Testis (tissue), 2 donors: Measurements from ENCODE around the gene STX5.

ENCODE experiments used
- POLR2A ChIP-seq: fragments of 450-650 bp; IDR thresholded peaks from one replicate; pipeline ENCODE4 v1.6.1; 2017; ENCODE audit warnings: antibody characterized with exemption, mild to moderate bottlenecking, moderate library complexity
- TF ChIP-seq, protein P1 (sequence below), 3 experiments: fragments of 450-650 bp in 2 of 3; fragments of 200-600 bp in 1 of 3; sonication (generic) in 1 of 3; IDR thresholded peaks; one replicate each; pipeline ENCODE4 v1.5.1; 2016 to 2019; ENCODE audit warnings: antibody characterized with exemption in 3 of 3, mild to moderate bottlenecking in 2 of 3, moderate library complexity in 1 of 3

- TF ChIP-seq, protein P1, sequence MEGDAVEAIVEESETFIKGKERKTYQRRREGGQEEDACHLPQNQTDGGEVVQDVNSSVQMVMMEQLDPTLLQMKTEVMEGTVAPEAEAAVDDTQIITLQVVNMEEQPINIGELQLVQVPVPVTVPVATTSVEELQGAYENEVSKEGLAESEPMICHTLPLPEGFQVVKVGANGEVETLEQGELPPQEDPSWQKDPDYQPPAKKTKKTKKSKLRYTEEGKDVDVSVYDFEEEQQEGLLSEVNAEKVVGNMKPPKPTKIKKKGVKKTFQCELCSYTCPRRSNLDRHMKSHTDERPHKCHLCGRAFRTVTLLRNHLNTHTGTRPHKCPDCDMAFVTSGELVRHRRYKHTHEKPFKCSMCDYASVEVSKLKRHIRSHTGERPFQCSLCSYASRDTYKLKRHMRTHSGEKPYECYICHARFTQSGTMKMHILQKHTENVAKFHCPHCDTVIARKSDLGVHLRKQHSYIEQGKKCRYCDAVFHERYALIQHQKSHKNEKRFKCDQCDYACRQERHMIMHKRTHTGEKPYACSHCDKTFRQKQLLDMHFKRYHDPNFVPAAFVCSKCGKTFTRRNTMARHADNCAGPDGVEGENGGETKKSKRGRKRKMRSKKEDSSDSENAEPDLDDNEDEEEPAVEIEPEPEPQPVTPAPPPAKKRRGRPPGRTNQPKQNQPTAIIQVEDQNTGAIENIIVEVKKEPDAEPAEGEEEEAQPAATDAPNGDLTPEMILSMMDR (IDR thresholded peaks at IDR 0.05) = no peak
- no peak for TF ChIP-seq POLR2A
These were observed 19.3 kb upstream of the STX5 start for GRCh38 chr11:62850911-62851806.
